ENCODE results near the gene CA11.

Gene CA11

GRCh38 chr19:48624067-48624594, 21.9 kb downstream of the CA11 start:
- FAIRE-seq (no peak), DNase-seq (ENCODE audit: insufficient read length, low spot score) (peak; percentile 82)
- no peak for TF ChIP-seq POLR2A (IDR thresholded peaks at IDR 0.05; ENCODE audit: low read depth, low read length)

- DNase-seq (ENCODE audit: insufficient read length, low spot score) (no peak), FAIRE-seq (no peak)
- no peak for TF ChIP-seq POLR2A (IDR thresholded peaks at IDR 0.05; ENCODE audit: low read depth, low read length)
Observed at GRCh38 chr19:48623556-48624066, 22.4 kb downstream of the CA11 start.

GRCh38 chr19:48619692-48620585, 26.0 kb downstream of the CA11 start:
- no peak for TF ChIP-seq POLR2A (IDR thresholded peaks at IDR 0.05; ENCODE audit: low read depth, low read length)
- FAIRE-seq (no peak), DNase-seq (ENCODE audit: insufficient read length, low spot score) (no peak)

- FAIRE-seq (peak; percentile 79), DNase-seq (ENCODE audit: insufficient read length, low spot score) (peak; percentile 77)
- peak; percentile 78 for TF ChIP-seq POLR2A (IDR thresholded peaks at IDR 0.05; ENCODE audit: low read depth, low read length)
Observed at GRCh38 chr19:48618916-48619691, 26.9 kb downstream of the CA11 start, which contains the start of the genes RPL18 and SPHK2. Gene RPL18 (minus strand): TSS chr19:48619178. CDS start chr19:48619143, 35 bp downstream. Gene SPHK2 (plus strand): TSS chr19:48619506. CDS start chr19:48620515, 1,009 bp downstream.

GRCh38 chr19:48618278-48618915, 27.6 kb downstream of the CA11 start:
- DNase-seq (ENCODE audit: insufficient read length, low spot score) (no peak), FAIRE-seq (no peak)
- no peak for TF ChIP-seq POLR2A (IDR thresholded peaks at IDR 0.05; ENCODE audit: low read depth, low read length)

- no peak for DNase-seq (ENCODE audit: insufficient read length, low spot score)
- TF ChIP-seq POLR2A (IDR thresholded peaks at IDR 0.05; ENCODE audit: low read depth, low read length) = no peak
- no peak for FAIRE-seq
Observed at GRCh38 chr19:48617146-48617937, 28.6 kb downstream of the CA11 start.

- FAIRE-seq = no peak
Observed at GRCh38 chr19:48616491-48617056, 29.4 kb downstream of the CA11 start.

GRCh38 chr19:48616041-48616436, 29.9 kb downstream of the CA11 start:
- FAIRE-seq (no peak), DNase-seq (ENCODE audit: insufficient read length, low spot score) (no peak)
- TF ChIP-seq POLR2A (IDR thresholded peaks at IDR 0.05; ENCODE audit: low read depth, low read length) = no peak

More at GRCh38 chr19:48616491-48617056, 29.4 kb downstream of the CA11 start:
- DNase-seq (ENCODE audit: insufficient read length, low spot score) = no peak
- no peak for TF ChIP-seq POLR2A (IDR thresholded peaks at IDR 0.05; ENCODE audit: low read depth, low read length)

GRCh38 chr19:48615231-48616040, 30.6 kb downstream of the CA11 start:
- DNase-seq (ENCODE audit: insufficient read length, low spot score) (no peak), FAIRE-seq (no peak)
- TF ChIP-seq POLR2A (IDR thresholded peaks at IDR 0.05; ENCODE audit: low read depth, low read length) = no peak

- no peak for FAIRE-seq
- TF ChIP-seq POLR2A (IDR thresholded peaks at IDR 0.05; ENCODE audit: low read depth, low read length) = no peak
- no peak for DNase-seq (ENCODE audit: insufficient read length, low spot score)
Observed at GRCh38 chr19:48614436-48615230, 31.4 kb downstream of the CA11 start, which contains the start of gene FAM83E. Gene FAM83E (minus strand): TSS chr19:48615076. CDS start chr19:48613372, 1,704 bp downstream.
